ENCODE results near the gene DOCK1.

Gene DOCK1

GRCh38 chr10:126904818-126905701 is at the start of gene DOCK1:
TSS of gene DOCK1 (plus strand) at chr10:126905428. CDS start at chr10:126905518, 90 bp downstream.
- TF ChIP-seq GATA3 (IDR thresholded peaks at IDR 0.05; ENCODE audit: low read depth, low read length) (no peak), GATA2 (IDR thresholded peaks at IDR 0.05; ENCODE audit: low read depth, low read length) (no peak)

DNA sequence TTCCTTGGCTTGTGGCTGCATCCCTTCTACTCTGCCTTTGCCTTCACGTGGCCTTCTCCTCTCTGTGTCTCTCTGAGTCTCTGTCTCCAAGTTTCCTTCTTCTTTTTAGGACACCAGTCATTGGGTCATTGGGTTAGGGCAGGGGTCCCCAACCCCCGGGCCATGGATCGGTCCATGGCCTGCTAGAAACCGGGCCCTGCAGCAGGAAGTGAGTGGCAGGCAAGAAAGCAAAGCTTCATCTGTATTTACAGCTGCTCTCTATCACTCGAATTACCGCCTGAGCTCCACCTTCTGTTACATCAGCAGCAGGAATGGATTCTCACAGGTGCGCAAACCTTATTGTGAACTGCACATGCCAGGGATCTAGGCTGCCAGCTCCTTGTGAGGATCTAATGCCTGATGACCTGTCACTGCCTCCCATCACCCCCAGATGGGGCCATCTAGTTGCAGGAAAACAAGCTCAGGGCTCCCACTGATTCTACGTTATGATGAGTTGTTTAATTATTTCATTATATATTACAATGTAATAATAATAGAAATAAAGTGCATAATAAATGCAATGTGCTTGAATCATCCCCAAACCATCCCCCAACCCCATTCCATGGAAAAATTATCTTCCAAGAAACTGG is 47.9 kb upstream of the DOCK1 start:
- TF ChIP-seq GATA2 (IDR thresholded peaks at IDR 0.05; ENCODE audit: low read depth, low read length) (no peak), GATA3 (IDR thresholded peaks at IDR 0.05; ENCODE audit: low read depth, low read length) (no peak)

DNA sequence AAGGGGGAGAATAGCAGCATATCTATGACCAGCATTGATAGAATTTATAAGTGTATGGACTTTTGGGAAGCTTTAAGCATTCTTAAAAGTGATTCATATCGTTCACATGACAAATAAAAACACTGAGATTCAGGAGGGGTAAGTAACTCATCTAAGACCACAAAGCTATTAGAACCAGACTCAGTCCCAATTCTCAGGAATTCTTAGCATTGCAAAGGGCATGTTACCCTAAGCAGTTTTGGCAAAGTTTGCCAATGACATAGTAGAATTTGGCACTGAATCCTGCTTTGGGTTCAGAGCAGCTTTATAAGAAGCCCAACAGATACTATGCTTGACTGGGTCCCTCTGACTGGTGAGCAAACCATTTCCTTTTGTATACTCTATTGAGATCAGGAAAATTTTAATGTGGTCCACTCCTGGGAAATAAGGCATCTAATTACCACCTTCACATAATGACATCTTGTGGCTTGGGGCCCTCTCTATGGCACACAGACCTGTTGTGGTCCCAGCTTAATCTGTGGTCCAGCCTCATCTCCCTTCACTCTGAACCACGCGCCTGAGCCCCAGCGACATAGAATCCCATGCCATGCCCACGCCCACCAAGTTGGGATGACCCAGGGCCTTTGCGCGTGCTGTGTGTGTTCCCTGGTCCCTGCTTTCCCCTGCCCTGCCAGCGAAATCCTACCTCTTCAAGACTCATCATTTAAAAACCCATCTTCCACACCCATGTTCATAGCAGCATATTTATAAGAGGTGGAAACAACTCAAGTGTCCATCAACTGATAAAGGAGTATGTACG is 37.5 kb upstream of the DOCK1 start:
- no peak for TF ChIP-seq GATA2 (IDR thresholded peaks at IDR 0.05; ENCODE audit: low read depth, low read length)
- TF ChIP-seq GATA3 (IDR thresholded peaks at IDR 0.05; ENCODE audit: low read depth, low read length): no peak

DNA sequence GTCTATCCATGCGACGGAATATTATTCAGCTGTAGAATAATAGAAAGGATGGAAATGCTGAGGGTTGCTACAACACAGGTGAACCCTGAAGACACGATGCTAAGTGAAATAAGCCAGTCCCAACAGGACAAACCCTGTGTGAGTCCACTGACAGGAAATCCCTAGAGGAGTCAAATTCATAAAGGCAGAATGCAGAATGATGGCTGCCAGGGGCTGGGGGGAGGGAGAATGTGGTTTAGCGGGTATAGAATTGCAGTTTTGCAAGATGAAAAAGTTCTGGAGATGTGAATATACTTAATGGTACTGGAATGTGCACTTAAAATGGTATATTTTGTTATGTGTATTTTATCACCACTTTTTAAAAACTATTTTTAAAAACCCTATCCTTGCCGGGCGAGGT is 36.9 kb upstream of the DOCK1 start:
- no peak for TF ChIP-seq GATA3 (IDR thresholded peaks at IDR 0.05; ENCODE audit: low read depth, low read length)
- TF ChIP-seq GATA2 (IDR thresholded peaks at IDR 0.05; ENCODE audit: low read depth, low read length): no peak

DNA sequence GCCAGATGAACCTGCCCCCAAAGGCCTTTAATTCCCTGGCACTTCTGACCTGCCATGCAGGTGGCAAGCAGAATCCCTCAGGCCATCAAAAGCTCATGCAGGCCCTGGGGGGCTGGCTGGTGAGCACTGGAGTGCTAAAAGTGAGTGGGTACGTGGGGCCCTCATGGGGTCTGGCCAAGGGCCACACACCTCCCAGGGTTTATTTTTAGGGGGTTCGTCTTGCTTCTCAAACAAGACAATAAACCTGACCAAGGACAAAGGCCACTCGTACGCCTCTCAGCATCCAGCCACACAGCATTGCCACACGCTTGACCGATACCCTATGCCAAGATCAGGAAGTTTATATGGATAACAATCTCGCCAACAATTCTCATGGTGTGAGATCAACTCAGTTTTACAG is 33.1 kb upstream of the DOCK1 start:
- TF ChIP-seq GATA2 (IDR thresholded peaks at IDR 0.05; ENCODE audit: low read depth, low read length): no peak
- no peak for TF ChIP-seq GATA3 (IDR thresholded peaks at IDR 0.05; ENCODE audit: low read depth, low read length)

GRCh38 chr10:126872768-126873167 is 32.5 kb upstream of the DOCK1 start:
- TF ChIP-seq GATA3 (IDR thresholded peaks at IDR 0.05; ENCODE audit: low read depth, low read length) (no peak), GATA2 (IDR thresholded peaks at IDR 0.05; ENCODE audit: low read depth, low read length) (no peak)

- TF ChIP-seq GATA2 (IDR thresholded peaks at IDR 0.05; ENCODE audit: low read depth, low read length) (no peak), GATA3 (IDR thresholded peaks at IDR 0.05; ENCODE audit: low read depth, low read length) (no peak)
Observed at GRCh38 chr10:126876456-126876855, 28.8 kb upstream of the DOCK1 start.

GRCh38 chr10:126877390-126877789 is 27.8 kb upstream of the DOCK1 start:
- TF ChIP-seq GATA3 (IDR thresholded peaks at IDR 0.05; ENCODE audit: low read depth, low read length): no peak
- no peak for TF ChIP-seq GATA2 (IDR thresholded peaks at IDR 0.05; ENCODE audit: low read depth, low read length)

- TF ChIP-seq GATA2 (IDR thresholded peaks at IDR 0.05; ENCODE audit: low read depth, low read length): no peak
- TF ChIP-seq GATA3 (IDR thresholded peaks at IDR 0.05; ENCODE audit: low read depth, low read length): no peak
Observed at GRCh38 chr10:126878594-126878993, 26.6 kb upstream of the DOCK1 start.

GRCh38 chr10:126880926-126881325 is 24.3 kb upstream of the DOCK1 start:
- TF ChIP-seq GATA3 (IDR thresholded peaks at IDR 0.05; ENCODE audit: low read depth, low read length): no peak
- no peak for TF ChIP-seq GATA2 (IDR thresholded peaks at IDR 0.05; ENCODE audit: low read depth, low read length)

GRCh38 chr10:126889421-126889820 is 15.8 kb upstream of the DOCK1 start:
- no peak for TF ChIP-seq GATA3 (IDR thresholded peaks at IDR 0.05; ENCODE audit: low read depth, low read length)
- no peak for TF ChIP-seq GATA2 (IDR thresholded peaks at IDR 0.05; ENCODE audit: low read depth, low read length)

GRCh38 chr10:126892226-126893175 is 12.7 kb upstream of the DOCK1 start:
- TF ChIP-seq GATA2 (IDR thresholded peaks at IDR 0.05; ENCODE audit: low read depth, low read length) (no peak), GATA3 (IDR thresholded peaks at IDR 0.05; ENCODE audit: low read depth, low read length) (no peak)

DNA sequence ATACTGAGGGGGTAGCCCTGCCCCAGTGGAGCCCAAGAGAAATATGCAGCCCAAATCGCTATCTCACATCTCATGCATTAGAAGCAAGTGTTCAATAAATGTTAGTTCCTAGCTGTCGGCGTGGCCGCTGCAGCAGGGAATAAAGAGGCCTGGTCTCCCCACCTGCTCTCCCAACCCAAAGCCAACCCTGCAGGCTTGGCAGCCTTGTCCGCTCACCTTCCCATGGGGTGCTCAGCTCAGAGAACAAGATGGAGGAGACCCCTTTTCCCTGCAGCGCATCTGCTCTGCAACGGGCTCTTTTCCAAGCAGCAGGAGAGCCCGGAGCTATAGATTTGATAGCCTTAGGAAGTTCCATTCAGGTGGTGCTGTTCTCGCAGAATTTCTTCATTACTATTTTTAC is 12.0 kb upstream of the DOCK1 start:
- TF ChIP-seq GATA3 (IDR thresholded peaks at IDR 0.05; ENCODE audit: low read depth, low read length) (no peak), GATA2 (IDR thresholded peaks at IDR 0.05; ENCODE audit: low read depth, low read length) (no peak)
